ENCODE data around the gene CFTR. TPM values are rescaled to one million over a fixed set of nuclear protein-coding genes. Genes with fewer than 3 reads are reported as not detected.
"Not testable (repeated sequence)": the region's sequence is repeated elsewhere in the genome, so short reads cannot be mapped to it uniquely, and the experiment has no call there.

Gene CFTR
- total RNA-seq = 1.3 TPM

- DNase-seq = peak; percentile 26
Measured at GRCh38 chr7:117479225-117480054, at the start of gene CFTR. Gene CFTR (plus strand): TSS chr7:117480025. CDS start chr7:117480095, 70 bp downstream.

DNA sequence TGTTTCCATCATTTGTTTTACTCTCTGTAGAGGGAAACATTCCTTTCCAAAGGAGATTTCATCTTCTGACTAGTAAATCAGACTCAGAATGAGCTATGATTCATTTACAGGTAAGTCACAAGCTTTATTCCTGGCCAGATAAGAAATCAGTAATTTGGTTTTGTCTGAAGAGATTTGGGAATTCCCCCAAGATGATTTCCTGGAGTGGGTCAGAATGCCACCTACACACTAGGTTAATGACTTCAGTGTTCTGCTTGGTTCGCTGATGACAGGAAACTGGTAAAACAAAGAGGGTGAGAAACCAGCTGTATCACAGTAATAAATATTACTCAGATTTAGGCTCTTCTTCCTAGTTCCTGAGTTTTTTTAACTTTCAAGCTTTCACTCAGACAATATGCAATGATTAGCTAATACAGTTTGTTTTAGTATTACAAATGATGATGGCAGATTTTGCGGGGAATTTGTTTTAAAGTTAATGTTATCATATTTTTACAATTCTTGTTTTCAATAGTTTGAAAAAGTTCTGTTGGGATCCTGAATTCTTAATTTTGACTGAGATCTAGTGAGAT, 44.3 kb upstream of the CFTR start:
- DNase-seq = no peak

DNA sequence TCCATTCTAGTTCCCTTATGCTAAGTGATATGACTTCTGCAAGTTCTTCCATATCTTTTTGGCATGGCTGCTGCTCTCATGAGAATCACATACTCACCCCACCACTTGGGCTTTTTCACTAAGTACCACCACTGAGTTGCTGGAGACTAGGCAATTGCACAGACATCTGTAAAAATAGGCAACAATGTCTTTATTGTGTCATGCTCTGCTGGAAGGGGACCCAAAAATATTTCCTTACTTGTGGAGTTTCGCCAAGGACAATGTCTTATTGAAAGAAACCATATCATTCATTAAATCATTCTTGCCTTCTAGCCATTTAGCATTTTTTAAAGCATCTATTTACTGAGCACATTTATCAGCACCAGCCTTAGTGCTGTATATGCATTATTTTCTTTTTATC, 35.2 kb upstream of the CFTR start:
- no peak for DNase-seq

- no peak for DNase-seq
Measured at GRCh38 chr7:117445206-117445605, 34.6 kb upstream of the CFTR start.

DNA sequence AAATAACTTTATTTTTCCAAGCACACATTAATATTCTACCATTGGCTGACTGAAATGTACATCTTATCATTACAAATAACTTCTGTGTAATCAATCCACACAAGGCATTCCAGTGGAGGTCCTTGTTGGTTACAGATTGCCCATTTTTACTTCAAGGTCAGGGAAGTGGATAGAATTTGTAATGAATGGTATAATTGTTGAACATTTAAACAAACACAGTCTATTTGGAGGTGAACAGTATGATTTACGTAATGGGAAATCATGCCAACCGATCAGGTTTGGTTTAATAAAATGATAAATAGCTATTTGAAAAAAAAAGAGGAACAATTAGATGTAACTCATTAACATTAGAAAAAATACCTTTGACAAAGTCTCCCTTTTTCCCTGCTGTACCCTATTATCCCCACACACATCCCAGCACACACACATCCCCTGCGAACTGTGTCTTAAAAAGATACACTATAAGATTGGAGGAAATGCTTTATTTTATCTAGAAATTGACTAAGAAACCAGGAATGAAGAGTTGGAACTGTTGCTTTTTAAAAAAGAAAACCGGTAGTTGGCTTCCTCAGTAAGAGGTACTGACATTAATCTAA, 33.5 kb upstream of the CFTR start:
- DNase-seq = no peak

DNA sequence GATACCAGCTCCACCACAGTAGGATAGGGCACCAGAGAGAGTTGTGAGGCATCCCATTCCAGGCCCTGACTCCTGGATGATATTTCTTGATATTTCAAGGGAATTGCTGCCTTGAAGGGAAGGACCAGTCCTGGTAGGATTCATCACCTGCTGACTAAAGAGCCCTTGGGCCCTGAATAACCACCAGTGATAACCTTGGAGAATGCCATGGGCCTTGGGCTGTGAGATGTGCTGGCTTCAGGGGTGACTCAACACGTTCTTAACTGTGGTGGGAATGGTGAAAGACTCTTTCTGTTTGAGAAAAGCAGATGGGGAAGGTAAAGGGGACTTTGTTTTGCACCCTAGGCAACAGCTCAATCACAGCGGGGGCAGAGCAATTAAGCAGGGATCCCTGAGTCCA, 31.2 kb upstream of the CFTR start:
- no peak for DNase-seq

- peak; percentile 50 for DNase-seq
Measured at GRCh38 chr7:117458977-117459583, 20.7 kb upstream of the CFTR start.

DNA sequence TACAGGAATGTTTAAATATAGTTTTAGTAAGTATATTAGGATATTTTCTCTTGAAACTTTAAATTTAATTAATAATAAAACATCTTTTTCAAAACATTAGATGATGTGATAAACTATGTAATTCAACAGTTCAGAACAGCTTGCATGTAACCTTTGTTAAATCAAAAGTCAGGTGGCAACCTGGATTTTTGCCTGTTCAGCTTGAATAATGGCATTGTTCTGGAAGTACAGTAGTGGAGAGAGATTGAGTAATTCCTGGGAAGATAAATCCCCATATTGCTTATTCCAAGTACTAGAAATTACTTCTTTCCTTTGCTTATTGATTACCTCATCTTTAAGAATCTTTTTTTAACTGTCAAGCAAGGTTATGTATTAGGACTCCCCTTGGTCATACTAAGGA, 20.1 kb upstream of the CFTR start:
- no peak for DNase-seq

DNA sequence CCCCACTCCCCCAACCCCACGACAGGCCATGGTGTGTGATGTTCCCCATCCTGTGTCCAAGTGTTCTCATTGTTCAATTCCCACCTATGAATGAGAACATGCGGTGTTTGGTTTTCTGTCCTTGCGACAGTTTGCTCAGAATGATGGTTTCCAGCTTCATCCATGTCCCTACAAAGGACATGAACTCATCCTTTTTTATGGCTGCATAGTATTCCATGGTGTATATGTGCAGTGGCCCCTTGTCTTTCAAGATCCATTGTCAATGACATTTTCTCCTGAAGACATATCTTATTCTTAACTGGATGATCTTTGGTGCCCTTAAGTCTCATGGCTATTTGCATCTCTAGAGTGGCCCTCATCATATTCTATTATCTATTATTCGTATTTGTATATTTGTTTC, 19.0 kb upstream of the CFTR start:
- not testable (repeated sequence) for DNase-seq

DNA sequence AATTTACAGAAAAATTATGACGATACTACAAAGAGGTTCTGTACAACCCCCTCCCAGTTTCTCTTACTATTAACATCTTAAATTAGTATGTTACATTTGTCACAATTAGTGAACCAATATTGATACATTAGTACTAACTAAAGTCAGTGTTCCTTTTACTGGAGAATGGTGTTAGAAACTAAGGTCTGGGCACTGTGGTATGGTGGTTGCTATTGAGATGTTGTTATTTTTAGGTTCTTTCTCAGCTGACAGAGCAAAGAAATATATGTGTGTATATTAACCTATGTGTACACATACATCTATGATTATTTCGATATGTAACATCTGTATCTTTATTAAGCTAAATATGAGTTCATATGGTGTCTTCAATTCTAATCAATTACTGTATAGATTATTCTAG, 11.7 kb upstream of the CFTR start:
- DNase-seq = no peak

- DNase-seq = no peak
Measured at GRCh38 chr7:117470777-117471176, 9.0 kb upstream of the CFTR start.

DNA sequence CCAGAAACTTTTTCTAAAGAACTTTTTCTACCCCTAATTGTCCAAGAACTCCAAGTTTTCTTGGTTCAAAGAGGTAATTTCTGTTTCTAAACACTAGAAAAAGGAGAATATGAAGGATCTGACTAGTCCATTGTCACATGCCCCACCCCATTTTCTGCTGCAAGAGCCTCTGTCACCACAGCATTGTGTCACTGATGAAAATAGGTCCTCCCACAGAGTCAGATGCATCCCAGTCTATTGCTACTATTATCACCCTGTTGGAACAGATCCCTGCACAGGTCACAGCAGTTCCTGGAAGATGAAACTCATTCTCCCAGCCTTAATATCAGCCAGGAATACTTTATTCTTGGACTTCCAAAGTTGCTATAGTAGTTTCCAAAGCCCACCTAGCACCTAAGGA, 7.5 kb upstream of the CFTR start:
- no peak for DNase-seq

DNA sequence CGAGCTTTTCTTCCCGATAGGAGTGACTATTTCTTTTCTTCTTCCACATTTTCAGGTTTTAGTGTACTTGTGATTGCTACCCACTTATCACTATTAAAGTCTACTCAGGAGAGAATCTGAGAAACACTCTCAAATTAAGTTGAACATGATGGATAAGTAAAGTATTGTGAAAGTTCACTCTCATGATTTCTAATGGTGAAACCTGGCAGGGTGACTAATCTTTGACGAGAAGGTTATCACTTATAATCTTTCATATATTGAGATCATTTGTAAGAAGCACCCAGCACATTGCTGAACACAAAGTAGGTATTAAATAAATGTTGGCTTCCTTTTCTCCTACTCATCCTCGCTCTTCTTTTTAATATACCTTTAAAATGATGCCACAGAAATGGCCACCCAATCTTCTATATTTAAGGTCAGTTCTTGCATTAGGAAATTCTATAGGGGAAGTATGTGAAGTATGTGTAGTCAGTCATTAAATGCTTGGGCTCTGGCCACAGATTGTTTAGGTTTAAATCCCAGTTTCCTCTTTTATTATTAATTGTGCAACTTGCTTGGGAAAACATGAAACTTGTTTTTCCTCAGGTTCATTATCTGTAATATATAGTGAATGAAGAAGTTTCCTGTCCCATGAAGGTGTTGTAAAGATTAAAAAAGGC, 3.1 kb upstream of the CFTR start:
- no peak for DNase-seq

- no peak for DNase-seq
Measured at GRCh38 chr7:117478836-117479224, 995 bp upstream of the CFTR start.

DNA sequence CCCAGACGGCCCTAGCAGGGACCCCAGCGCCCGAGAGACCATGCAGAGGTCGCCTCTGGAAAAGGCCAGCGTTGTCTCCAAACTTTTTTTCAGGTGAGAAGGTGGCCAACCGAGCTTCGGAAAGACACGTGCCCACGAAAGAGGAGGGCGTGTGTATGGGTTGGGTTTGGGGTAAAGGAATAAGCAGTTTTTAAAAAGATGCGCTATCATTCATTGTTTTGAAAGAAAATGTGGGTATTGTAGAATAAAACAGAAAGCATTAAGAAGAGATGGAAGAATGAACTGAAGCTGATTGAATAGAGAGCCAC, 184 bp downstream of the CFTR start:
- DNase-seq = no peak

GRCh38 chr7:117480978-117481377, 1.2 kb downstream of the CFTR start:
- DNase-seq = no peak

GRCh38 chr7:117485118-117485620, 5.3 kb downstream of the CFTR start:
- DNase-seq = peak; percentile 22

DNA sequence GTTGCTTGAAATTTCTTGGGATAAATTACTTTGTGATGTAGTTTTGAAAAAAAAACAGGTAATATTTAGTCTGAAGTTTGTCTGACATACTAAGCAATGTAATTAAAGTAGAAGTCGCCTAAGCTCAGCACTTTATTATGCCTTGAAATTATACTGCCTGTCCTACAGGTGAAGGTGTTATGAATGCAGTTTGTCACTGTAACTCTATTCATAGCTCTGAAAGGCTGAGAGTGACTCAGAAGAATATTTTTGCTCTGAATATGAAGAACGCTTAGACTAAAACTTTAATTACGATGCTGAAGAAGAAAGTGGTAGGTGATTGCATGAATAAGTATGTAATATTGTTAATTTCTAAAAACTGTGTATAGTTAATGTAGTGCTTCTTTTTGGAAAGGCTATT, 9.2 kb downstream of the CFTR start:
- no peak for DNase-seq

DNA sequence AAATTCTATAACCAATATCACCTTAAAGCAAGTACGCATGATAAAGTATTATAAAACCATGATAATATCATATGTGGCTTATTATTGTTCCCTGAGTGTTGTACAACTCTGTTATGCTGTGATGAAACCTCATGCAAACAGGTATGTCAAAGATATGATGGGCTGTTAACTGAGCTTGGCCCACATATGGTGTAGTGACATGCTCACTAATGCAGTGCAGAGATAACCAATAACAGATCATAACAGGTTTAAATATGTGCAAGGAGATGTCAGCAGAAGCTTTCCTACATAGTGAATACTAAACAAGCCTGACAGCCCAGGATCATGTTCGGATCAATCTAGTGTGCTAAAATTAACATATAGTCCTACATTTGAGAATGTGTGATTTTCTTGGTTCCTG, 9.6 kb downstream of the CFTR start:
- no peak for DNase-seq

- no peak for DNase-seq
Measured at GRCh38 chr7:117489911-117490310, 10.1 kb downstream of the CFTR start.

- DNase-seq = no peak
Measured at GRCh38 chr7:117492649-117493048, 12.8 kb downstream of the CFTR start.

DNA sequence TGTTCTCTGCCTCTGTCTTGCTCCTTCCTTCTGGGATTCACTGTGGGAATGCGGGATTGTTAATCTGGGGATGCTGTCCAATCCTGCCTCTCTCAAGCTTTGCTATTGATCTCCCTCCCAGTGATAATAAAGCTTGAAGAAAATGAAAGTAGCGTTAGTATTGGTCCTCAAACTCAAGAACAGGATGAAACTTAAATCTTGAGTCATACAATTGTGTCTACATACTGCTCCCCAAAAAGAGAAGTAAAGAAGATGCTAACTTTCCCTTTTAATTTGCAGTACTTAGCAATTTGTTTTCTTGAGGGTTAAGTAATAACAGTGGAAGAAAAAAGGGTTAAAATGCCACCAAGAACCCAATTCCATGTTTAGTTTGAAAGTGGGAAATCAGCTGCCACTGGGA, 13.6 kb downstream of the CFTR start:
- DNase-seq = no peak

- DNase-seq = no peak
Measured at GRCh38 chr7:117495308-117495707, 15.5 kb downstream of the CFTR start.

All from tongue (tissue), 2 donors.